C4-2B (cell line): ENCODE results near the gene CCL25.

Experiments
- H3K27ac ChIP-seq: fragments of 450-650 bp; 2 replicates; pipeline ENCODE4 v1.5.1; 2017
- ZFX ChIP-seq: fragments of 450-650 bp; IDR thresholded peaks from 2 replicates; pipeline ENCODE4 v1.6.1; 2017
- TF ChIP-seq, protein P1 (sequence below): fragments of 450-650 bp; conservative IDR thresholded peaks from 2 replicates; pipeline ENCODE4 v1.5.1; 2017; ENCODE audit warnings: mild to moderate bottlenecking

CCL25 gene

GRCh38 chr19:8065875-8066261 lies 13.3 kb downstream of the CCL25 start:
- TF ChIP-seq, protein P1, sequence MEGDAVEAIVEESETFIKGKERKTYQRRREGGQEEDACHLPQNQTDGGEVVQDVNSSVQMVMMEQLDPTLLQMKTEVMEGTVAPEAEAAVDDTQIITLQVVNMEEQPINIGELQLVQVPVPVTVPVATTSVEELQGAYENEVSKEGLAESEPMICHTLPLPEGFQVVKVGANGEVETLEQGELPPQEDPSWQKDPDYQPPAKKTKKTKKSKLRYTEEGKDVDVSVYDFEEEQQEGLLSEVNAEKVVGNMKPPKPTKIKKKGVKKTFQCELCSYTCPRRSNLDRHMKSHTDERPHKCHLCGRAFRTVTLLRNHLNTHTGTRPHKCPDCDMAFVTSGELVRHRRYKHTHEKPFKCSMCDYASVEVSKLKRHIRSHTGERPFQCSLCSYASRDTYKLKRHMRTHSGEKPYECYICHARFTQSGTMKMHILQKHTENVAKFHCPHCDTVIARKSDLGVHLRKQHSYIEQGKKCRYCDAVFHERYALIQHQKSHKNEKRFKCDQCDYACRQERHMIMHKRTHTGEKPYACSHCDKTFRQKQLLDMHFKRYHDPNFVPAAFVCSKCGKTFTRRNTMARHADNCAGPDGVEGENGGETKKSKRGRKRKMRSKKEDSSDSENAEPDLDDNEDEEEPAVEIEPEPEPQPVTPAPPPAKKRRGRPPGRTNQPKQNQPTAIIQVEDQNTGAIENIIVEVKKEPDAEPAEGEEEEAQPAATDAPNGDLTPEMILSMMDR, result no peak
- no peak for TF ChIP-seq ZFX
- no peak overlapping the region for H3K27ac ChIP-seq

- TF ChIP-seq, protein P1, result peak; percentile 83
- TF ChIP-seq ZFX, result no peak
- no peak overlapping the region for H3K27ac ChIP-seq
Observed at GRCh38 chr19:8069096-8069973, 16.8 kb downstream of the CCL25 start.

DNA sequence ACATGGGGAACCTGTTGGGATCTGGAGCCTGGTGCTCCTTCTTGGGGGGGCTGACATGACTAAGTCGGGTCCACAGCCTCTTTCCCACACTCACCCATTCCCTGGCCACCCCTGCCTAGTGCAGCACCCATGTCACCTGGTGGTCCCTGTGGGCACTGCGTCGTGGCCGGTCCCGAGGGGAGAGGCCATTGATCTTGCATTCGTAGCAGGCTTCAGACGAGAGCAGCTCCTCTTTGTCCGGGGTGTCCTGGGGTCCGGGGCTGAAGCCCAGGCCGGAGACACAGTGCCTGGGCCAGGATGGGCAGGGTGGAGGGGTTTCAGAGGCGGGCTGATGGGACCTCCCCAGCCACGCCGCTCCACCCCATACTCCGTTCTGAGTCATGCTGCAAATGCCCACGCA lies 19.4 kb downstream of the CCL25 start:
- H3K27ac ChIP-seq, result no peak overlapping the region

DNA sequence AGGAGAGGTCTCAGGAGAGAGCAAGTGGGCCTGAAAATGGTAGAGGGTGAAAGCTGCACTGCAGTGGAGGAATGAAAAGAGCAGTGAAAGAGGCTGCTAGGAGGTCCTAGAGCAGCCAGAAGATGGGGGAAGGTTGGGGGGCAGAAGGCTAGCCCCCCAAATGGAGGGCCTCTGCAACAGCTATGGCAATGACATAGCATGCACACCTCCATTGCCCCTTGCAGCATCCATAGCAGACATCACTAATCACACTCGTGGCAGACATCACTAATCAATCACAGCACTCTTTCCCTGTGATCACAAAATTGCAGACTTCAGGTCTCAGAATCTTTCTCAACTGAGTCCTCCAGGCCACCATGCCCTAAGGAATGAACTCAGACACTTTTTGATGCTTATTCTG lies 21.9 kb downstream of the CCL25 start:
- TF ChIP-seq ZFX, result no peak
- TF ChIP-seq, protein P1, result no peak
- H3K27ac ChIP-seq, result no peak overlapping the region

More for the DNA sequence above, 19.4 kb downstream of the CCL25 start:
- TF ChIP-seq ZFX, result no peak
- TF ChIP-seq, protein P1, result no peak

GRCh38 chr19:8075158-8076074 lies 22.9 kb downstream of the CCL25 start:
- no peak overlapping the region for H3K27ac ChIP-seq
- TF ChIP-seq ZFX, result no peak
- TF ChIP-seq, protein P1, result no peak

DNA sequence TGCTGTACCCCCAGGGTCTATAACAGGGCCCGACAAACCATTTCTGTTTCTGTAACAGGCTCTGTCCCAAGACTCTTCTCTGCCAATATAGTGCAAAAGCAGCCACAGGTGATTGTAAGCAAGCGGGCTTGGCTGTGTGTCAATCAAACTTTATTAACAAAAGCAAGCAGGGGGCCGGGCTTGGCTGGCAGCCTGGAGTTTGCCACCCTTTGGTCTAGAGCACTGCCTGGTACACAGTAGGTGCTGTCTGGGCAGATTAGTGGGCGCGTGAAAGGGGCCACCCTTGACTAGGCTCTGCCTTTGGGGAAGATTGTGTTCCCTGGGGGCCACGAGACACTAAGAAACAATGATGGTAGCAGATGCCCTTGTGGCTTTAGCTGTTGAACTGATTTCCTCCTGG lies 27.4 kb downstream of the CCL25 start:
- TF ChIP-seq, protein P1, result no peak
- TF ChIP-seq ZFX, result no peak

DNA sequence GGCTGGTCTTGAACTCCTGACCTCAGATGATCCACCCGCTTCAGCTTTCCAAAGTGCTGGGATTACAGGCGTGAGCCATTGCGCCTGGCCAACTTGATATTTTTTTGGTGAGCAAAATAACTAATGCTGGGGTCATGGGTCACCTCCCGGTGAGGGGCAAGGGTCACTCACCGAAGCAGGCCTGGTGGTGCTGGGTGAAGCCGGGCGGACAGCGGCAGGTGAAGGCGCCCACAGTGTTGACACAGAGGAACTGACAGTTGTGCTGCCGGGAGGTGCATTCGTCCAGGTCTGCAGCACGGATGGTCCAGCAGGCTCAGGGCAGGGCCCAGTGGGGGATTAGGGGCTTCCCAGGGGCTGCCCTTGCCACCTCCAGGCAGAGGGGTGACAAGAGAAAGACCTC lies 28.3 kb downstream of the CCL25 start:
- TF ChIP-seq, protein P1, result no peak
- TF ChIP-seq ZFX, result no peak

More for the DNA sequence above, 27.4 kb downstream of the CCL25 start:
- no peak overlapping the region for H3K27ac ChIP-seq

More for the DNA sequence above, 28.3 kb downstream of the CCL25 start:
- H3K27ac ChIP-seq, result no peak overlapping the region
